Measurements from ENCODE around the gene LILRB5. TPM values are rescaled to one million over a fixed set of nuclear protein-coding genes. Genes with fewer than 3 reads are reported as not detected.
"Not testable (repeated sequence)": the region's sequence is repeated elsewhere in the genome, so short reads cannot be mapped to it uniquely, and the experiment has no call there.

The LILRB5 gene
- total and polyA plus RNA-seq, 9 of the 15 experiments (the other 6 are each of a cell fraction or from before 2014, with no cell fraction given), result not detected

DNA sequence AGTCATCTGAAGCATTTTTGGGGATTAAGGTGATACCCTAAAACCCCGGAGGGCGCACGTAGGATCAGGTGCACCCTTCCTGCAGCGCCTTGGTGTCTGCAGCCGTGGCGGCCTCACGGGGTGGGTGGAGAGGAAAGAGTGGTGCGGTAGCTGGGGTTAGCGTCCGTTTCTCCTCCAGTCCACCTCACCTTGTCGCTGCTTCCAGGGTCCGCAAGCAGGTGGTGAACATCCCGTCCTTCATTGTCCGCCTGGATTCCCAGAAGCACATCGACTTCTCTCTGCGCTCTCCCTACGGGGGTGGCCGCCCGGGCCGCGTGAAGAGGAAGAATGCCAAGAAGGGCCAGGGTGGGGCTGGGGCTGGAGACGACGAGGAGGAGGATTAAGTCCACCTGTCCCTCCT, 49.9 kb downstream of the LILRB5 start:
- Histone ChIP-seq H3K36me3 (ENCODE audit: control insufficient read depth, insufficient read depth, low read length) (peaks cover 78% of the 10 kb centered on the region), H3K4me2 (ENCODE audit: insufficient read depth, low read length) (peak overlapping the region; percentile 89), H3K27ac (ENCODE audit: extremely low read depth, low read depth, low read length) (peak overlapping the region; percentile 89), H3K4me3 (peak overlapping the region; percentile 68; the same call in 1 of the 2 replicates), H3K9ac (ENCODE audit: insufficient read depth in 1 of 2, low read depth in 2 of 2, low read length in 2 of 2) (peak overlapping the region; percentile 66 to 90), H3K79me2 (ENCODE audit: control insufficient read depth, insufficient read depth, low read length) (peaks cover 86% of the 10 kb centered on the region), H3K4me1 (replicated peaks in 1 of 2; ENCODE audit: control insufficient read depth in 2 of 2, insufficient read depth in 2 of 2, low read length in 2 of 2) (peaks cover 65 to 83% of the 10 kb centered on the region in 2 experiments), H3K9me1 (ENCODE audit: control insufficient read depth, insufficient read depth, low read length) (peaks cover 23% of the 10 kb centered on the region), H4K20me1 (replicated peaks; ENCODE audit: control insufficient read depth, insufficient read depth, low read length) (peaks cover 86% of the 10 kb centered on the region)
- in situ Hi-C loops (cut with MboI); H2AFZ ChIP-seq (ENCODE audit: low read depth, low read length); H3K9me3 ChIP-seq (replicated peaks; ENCODE audit: control insufficient read depth, insufficient read depth, low read depth, low read length); BruUV-seq (replicated peaks); DNase-seq (ENCODE audit: extremely low read depth in 1 of 4, low spot score in 3 of 4); FAIRE-seq; ATAC-seq; H3K27me3 ChIP-seq (ENCODE audit: control insufficient read depth in 2 of 2, insufficient read depth in 2 of 2, low read length in 2 of 2); intact Hi-C loops (cut with micrococcal nuclease); CTCF ChIA-PET (ENCODE audit: low intra/inter-chr PET ratio); TF ChIP-seq JUN (IDR thresholded peaks at IDR 0.05; ENCODE audit: borderline replicate concordance, low read depth, low read length): not testable (repeated sequence)
- TF ChIP-seq RBFOX2 (IDR thresholded peaks at IDR 0.05; ENCODE audit: low read depth, low read length) (peak; percentile 25; the same call in 1 of the 2 replicates), TEAD1 (CRISPR knock-in tag; IDR thresholded peaks at IDR 0.05) (0 out of 4 replicates have a peak, but pooled peaks of 1 of the 2 experiments have one; percentile 26), KAT7 (CRISPR knock-in tag; IDR thresholded peaks at IDR 0.05; ENCODE audit: borderline replicate concordance) (peak; percentile 18; the same call in 1 of the 2 replicates), POLR2G (IDR thresholded peaks at IDR 0.05; ENCODE audit: low read depth, low read length) (peak; percentile 60), JUN (CRISPR knock-in tag; IDR thresholded peaks at IDR 0.05; ENCODE audit: borderline replicate concordance) (0 out of 2 replicates have a peak, but pooled peaks have one; percentile 46)
- TF ChIP-seq, protein P1, sequence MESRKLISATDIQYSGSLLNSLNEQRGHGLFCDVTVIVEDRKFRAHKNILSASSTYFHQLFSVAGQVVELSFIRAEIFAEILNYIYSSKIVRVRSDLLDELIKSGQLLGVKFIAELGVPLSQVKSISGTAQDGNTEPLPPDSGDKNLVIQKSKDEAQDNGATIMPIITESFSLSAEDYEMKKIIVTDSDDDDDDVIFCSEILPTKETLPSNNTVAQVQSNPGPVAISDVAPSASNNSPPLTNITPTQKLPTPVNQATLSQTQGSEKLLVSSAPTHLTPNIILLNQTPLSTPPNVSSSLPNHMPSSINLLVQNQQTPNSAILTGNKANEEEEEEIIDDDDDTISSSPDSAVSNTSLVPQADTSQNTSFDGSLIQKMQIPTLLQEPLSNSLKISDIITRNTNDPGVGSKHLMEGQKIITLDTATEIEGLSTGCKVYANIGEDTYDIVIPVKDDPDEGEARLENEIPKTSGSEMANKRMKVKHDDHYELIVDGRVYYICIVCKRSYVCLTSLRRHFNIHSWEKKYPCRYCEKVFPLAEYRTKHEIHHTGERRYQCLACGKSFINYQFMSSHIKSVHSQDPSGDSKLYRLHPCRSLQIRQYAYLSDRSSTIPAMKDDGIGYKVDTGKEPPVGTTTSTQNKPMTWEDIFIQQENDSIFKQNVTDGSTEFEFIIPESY (CRISPR knock-in tag; IDR thresholded peaks at IDR 0.05), result peak; percentile 59
- WGBS (ENCODE audit: insufficient coverage, low coverage, missing lambda C conversion rate), result 68% methylated on average over 13 of the region's 23 CpGs
- POLR2A ChIA-PET, result interaction anchor here (0.6 to 7.0 kb wide), 8 partner anchors 6 to 110 kb away, joined by 3 to 66 read pairs (median 4); partner anchors contain the start of genes MBOAT7, RPS9 and TSEN34
